ENCODE results near the gene ATG2B. TPM values are rescaled to one million over a fixed set of nuclear protein-coding genes. Genes with fewer than 3 reads are reported as not detected.
"Not testable (repeated sequence)": the region's sequence is repeated elsewhere in the genome, so short reads cannot be mapped to it uniquely, and the experiment has no call there.

ATG2B gene
- total RNA-seq, 1 donor from 2014 or later = 32.4 TPM

DNA sequence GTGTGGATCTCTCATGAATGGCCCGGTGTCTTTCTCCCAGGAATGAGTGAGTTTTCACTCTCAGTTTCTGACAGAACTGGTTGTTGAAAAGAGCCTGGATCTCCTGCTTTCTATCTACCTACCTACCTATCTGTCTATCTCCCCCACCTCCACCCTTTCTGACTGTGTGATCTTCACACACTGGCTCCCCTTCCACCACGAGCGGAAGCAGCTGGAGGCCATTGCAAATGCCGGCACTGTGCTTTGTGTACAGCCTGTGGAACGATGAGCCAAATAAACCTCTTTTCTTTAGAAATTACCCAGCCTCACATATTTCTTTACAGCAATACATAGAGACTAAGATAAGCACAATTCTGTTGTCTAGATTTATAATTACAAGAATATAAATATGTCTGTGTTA is 7.4 kb upstream of the ATG2B start:
- DNase-seq = no peak

- no peak for DNase-seq
Measured at GRCh38 chr14:96368534-96368933, 5.4 kb upstream of the ATG2B start.

- no peak for DNase-seq
Measured at GRCh38 chr14:96364962-96365361, 1.8 kb upstream of the ATG2B start.

GRCh38 chr14:96363751-96364336 is 703 bp upstream of the ATG2B start:
- DNase-seq = peak; percentile 53

GRCh38 chr14:96362071-96362964 is 823 bp downstream of the ATG2B start:
- peak; percentile 49 for DNase-seq

GRCh38 chr14:96359959-96360358 is 3.2 kb downstream of the ATG2B start:
- no peak for DNase-seq

- no peak for DNase-seq
Measured at GRCh38 chr14:96357216-96357615, 5.9 kb downstream of the ATG2B start.

DNA sequence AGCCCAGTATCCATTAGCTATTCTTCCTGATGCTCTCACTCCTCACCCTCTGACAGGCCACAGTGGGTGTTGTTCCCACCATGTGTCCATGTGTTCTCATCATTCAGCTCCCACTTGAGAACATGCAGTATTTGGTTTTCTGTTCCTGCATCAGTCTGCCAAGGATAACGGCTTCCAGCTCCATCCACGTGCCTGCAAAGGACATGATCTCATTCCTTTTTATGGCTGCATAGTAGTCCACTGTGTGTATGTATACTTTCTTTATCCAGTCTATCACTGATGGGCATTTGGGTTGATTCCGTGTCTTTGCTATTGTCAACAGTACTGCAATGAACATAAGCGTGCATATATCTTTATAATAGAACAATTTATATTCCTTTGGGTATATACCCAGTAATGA is 8.9 kb downstream of the ATG2B start:
- no peak for DNase-seq

- no peak for DNase-seq
Measured at GRCh38 chr14:96352708-96353107, 10.4 kb downstream of the ATG2B start.

DNA sequence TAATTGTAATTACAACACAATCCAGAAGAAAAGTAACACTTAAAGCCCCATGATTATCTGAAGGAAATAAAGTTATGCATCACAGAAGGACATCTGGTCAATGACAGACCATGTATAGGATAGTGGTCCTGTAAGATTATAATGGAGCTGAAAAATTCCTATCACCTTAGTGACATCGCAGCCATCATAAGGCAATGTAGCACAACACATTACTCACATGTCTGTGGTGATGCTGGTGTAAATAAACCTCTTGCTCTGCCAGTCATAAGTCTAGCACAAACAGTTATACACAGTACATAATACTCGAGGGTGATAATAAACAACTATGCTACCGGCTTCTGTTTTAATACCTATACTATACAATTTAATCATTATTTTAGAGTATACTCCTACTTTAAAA is 11.2 kb downstream of the ATG2B start:
- no peak for DNase-seq

DNA sequence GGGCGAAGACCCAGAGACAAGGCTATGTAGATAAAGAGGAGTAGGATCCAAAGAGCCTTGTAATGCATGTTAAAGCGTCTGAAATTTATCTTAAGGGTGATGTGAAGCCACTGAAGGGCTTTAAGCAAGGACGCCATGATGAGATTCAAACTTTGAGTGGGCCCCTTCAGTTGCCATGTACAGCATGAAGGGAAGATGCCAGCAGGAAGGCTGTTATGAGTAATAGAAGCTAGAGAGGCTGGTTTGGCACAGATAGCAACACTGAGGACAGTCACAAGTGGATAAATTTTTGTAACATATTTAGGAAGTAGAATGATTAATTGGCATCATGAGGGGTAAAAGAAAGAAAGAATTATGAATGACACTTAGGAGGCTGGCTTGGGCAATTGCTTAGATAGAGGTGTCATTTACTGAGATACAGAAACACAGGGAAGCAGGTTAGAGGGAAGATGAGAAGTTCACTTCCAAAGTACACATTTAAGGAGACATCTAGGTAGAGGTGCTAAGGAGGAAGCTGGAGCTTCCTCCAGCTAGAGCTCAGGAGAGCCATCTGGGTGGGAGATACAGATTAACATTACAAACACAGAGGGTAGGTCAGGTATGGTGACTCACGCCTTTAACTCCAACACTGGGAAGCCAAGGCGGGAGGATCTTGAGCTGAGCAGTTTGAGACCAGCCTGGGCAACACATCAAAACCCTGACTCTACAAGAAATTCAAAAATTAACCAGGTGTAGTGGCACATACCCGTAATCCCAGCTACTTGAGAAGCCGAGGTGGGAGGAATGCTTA is 13.7 kb downstream of the ATG2B start:
- DNase-seq = no peak

DNA sequence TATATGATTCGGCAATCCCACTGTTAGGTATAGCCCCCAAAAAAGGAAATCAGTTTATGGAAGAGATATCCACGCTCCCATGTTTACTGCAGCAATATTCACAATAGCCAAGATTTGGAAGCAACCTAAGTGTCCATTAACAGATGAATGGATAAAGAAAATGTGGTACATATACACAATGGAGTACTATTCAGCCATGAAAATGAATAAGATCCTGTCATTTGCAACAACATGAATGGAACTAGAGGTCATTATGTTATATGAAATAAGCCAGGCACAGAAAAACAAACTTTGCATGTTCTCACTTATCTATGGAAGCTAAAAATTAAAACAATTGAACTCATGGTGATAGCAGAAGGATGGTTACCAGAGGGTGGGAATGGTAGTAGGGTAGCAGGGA is 15.2 kb downstream of the ATG2B start:
- not testable (repeated sequence) for DNase-seq

DNA sequence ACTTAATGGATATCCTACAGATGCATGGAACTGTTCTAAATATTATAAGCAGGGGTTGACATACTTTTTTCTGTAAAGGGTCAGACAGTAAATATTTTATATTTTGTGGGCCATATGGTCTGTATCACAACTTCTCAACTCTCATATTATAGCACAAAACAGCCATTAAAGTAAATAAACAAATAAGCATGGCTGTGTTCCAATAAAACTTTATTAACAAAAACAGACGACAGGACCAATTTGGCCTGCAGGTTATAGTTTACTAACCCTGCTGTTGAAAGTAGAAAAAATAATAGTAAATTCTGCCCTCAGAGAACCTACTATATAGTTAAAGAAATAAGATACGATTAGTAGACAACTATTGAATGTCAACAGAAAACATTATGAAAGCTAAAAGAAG is 17.5 kb downstream of the ATG2B start:
- DNase-seq = no peak

DNA sequence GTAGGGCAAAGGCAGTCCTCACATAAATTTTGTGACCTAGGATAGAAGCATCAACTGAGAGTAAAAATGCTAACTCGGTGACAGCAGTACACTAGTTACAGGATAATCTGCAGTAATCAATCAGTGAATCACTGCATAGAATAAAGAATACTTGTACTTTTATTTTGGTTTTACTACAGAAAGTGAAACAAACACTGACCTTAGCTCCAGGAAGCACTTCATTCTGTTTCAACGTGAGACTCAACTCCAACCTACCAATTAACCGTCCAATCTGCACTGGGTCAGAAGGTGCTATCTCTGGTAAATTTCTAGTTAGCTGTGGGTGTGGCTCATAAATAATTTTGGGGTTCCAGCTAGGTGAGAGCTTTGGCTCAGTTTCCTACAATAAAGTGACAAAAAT is 21.8 kb downstream of the ATG2B start:
- no peak for DNase-seq

GRCh38 chr14:96338551-96338950 is 24.6 kb downstream of the ATG2B start:
- DNase-seq = no peak

- DNase-seq = no peak
Measured at GRCh38 chr14:96324219-96324618, 38.9 kb downstream of the ATG2B start.

DNA sequence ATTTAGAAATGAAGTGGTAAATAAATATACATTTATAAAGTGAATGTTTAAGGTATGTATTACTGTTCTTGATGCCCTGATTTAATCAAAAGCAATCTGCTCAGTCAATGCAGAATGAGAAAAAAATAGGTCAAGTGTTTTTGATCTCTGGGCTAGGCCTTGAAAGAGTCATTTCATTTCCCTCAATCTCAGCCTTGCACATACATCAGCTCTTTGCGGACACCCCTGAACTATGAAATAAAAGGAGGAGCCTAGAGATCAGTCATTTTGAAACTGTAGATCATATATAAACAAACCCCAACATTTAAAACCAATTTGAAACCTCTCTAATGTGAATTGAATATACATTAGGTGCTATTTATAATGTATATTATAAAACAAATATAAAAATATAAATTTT is 42.5 kb downstream of the ATG2B start:
- DNase-seq = no peak

DNA sequence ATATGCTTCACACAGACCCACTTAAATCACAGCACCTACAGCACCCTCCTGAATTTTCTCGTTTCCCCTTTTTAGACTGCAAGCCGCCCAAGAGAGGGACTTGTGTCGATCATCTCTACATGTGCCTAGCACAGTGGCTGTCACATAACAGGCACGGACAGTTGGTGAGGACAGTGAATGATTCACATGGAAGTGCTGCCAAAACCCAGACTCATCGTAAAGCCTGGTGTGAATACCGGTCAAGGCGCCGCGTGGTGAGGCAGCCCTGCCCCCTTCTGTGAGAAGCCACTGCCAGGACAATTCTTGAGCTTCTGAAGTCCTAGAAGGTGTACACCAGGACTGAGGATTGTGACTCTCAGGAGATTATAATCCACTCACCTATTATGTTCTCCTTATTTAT is 44.3 kb downstream of the ATG2B start:
- DNase-seq = no peak

GRCh38 chr14:96316087-96316486 is 47.1 kb downstream of the ATG2B start:
- no peak for DNase-seq

DNA sequence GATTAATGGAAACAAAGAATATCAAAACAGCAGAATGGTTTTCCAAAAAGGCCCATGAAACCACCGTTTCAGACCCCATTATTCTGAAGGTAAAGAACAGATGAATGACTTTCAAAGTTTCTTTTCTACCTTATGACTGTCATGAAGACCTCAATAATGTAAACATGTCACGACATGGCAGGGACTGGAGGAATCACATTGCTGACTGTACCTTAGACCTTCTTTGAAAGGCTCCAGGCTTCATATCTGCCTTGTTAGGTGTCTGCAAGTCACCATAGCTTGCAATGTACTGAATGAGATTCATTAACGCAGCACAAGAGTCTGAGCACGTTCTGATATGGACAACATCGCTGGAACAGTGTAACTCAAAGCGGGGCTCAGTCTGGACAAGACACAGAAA is 52.2 kb downstream of the ATG2B start:
- DNase-seq = no peak

DNA sequence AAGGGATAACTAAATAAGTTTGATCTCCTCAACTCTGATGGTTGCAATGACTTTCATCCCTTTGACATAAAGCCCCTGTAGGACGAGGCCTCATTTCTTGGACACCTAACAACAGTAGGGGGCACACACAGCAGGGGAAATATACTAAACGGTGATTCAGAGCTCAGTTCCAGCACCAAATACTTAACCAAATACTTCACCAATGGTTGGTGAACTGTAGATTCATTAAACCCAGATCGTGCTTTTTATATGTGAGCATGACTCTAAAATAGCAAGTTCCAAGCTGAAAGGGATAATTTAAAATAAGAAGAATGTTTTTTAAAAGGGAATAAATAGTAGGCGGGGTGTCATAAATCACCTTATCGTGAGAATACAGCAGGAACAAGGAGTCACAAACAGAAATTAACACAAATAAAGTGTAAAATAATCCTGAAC is 53.2 kb downstream of the ATG2B start:
- no peak for DNase-seq

DNA sequence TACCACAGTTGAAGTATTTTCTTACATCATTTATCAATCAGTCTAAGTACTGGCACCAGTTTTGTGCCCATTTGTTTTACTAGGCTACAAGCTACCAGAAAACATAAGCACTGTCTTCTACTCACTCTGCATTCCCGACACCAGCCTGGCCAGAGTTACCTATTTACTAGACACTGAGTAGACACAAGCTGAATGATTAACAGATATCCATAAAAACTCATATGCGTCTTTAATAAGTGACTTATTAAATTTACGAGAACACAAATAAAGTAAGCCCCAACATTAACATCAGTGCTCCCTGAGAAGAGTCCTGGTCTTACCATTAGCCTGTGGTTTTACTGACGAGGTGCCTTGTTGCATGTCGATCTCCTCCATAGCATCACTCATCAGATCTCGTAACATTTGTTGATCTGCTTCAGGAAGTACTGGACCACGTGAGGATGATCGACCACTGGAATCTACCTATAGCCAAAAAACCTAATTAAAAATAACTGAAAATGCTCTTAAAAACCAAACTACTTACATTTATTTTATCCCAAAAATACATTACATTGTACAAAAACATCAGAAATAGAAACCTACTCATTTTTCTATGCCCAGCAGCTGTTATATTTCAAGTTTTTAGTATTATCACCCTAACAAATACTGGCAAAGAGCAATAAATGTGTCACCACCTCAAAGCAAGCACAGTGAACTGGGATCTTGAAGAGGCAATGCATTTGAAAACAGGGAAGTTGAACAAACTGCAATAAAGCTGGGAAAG is 53.8 kb downstream of the ATG2B start:
- no peak for DNase-seq

All from tongue (tissue), 2 donors.